Caco-2 (cell line): ENCODE data around the gene CD5L. TPM values are rescaled to one million over a fixed set of nuclear protein-coding genes. Genes with fewer than 3 reads are reported as not detected.

ENCODE experiments used
- BruUV-seq: library from RNA; stranded (reverse); fragments of 400-500 nt; replicated peaks from 2 replicates; lab custom pipeline; 2021; lab: Mats Ljungman, UMichigan
- CTCF ChIA-PET: fragments of 300-600 bp; sonication (Branson Sonifier 250); formaldehyde crosslinking; loops from one replicate; lab custom pipeline; 2022; ENCODE audit warnings: antibody characterized with exemption; lab: Charles Lee
- POLR2A ChIA-PET: fragments of 300-600 bp; sonication (Branson Sonifier 250); formaldehyde crosslinking; loops from one replicate; lab custom pipeline; 2022; ENCODE audit warnings: antibody characterized with exemption; lab: Charles Lee
- DNase-seq, 2 experiments: peaks; one replicate each; pipeline versions ENCODE4 v3.0.0 to v3.0.0-alpha.2; 2020 to 2022
- H3K27me3 ChIP-seq: replicated peaks from 2 replicates; pipeline ENCODE4 v1.6.0; 2011; ENCODE audit warnings: low read length; ENCODE audit not compliant: control insufficient read depth, insufficient read depth
- H3K36me3 ChIP-seq: 2 replicates; pipeline ENCODE4 v1.5.1; 2011; ENCODE audit warnings: low read length; ENCODE audit not compliant: control insufficient read depth, insufficient read depth
- H3K4me1 ChIP-seq: fragments of 250-450 bp; sonication (Bioruptor Pico); 2 replicates; pipeline ENCODE4 v1.5.1; 2020; ENCODE audit warnings: mild to moderate bottlenecking
- H3K4me3 ChIP-seq: 2 replicates; pipeline ENCODE4 v1.5.1; 2011; ENCODE audit warnings: low read depth, mild to moderate bottlenecking, control low read depth, low read length
- H3K9me3 ChIP-seq: fragments of 250-450 bp; sonication (Bioruptor Pico); 2 replicates; pipeline ENCODE4 v1.5.1; 2020; ENCODE audit warnings: mild to moderate bottlenecking, moderate library complexity
- H3K27ac Mint-ChIP-seq: one replicate; pipeline ENCODE4 v1.8.0; 2022; ENCODE audit warnings: mixed read lengths; ENCODE audit not compliant: unreplicated experiment
- H3K27me3 Mint-ChIP-seq: one replicate; pipeline ENCODE4 v1.8.0; 2022; ENCODE audit warnings: mixed read lengths; ENCODE audit not compliant: insufficient read depth, unreplicated experiment
- H3K36me3 Mint-ChIP-seq: one replicate; pipeline ENCODE4 v1.8.0; 2022; ENCODE audit warnings: mild to moderate bottlenecking, mixed read lengths; ENCODE audit not compliant: insufficient read depth, unreplicated experiment
- H3K4me1 Mint-ChIP-seq: one replicate; pipeline ENCODE4 v1.8.0; 2022; ENCODE audit warnings: low read depth, mixed read lengths; ENCODE audit not compliant: unreplicated experiment
- H3K4me3 Mint-ChIP-seq: one replicate; pipeline ENCODE4 v1.8.0; 2022; ENCODE audit warnings: mild to moderate bottlenecking, moderate library complexity, mixed read lengths; ENCODE audit not compliant: unreplicated experiment
- H3K9me3 Mint-ChIP-seq: one replicate; pipeline ENCODE4 v1.8.0; 2022; ENCODE audit warnings: mixed read lengths; ENCODE audit not compliant: unreplicated experiment
- CTCF ChIP-seq, 2 experiments: fragments of 200-600 bp in 1 of 2; IDR thresholded peaks; 1 replicate in 1 of 2; 2 replicates in 1 of 2; pipeline versions ENCODE4 v1.5.1 to v1.8.0; 2011 to 2022; ENCODE audit warnings: antibody characterized with exemption in 1 of 2, control low read depth in 1 of 2, inconsistent platforms in 1 of 2, low read depth in 1 of 2, low read length in 1 of 2, mild to moderate bottlenecking in 1 of 2, moderate library complexity in 1 of 2; ENCODE audit not compliant: insufficient read depth in 1 of 2, severe bottlenecking in 1 of 2, unreplicated experiment in 1 of 2
- intact Hi-C: fragments of 100-400 bp; cut with micrococcal nuclease; formaldehyde crosslinking; loops from one replicate; pipeline ENCODE4 v1.10.0; 2022; ENCODE audit not compliant: unreplicated experiment
- total RNA-seq: library from RNA; stranded (reverse); gene quantifications from 2 replicates; pipeline ENCODE4 v1.2.3, GENCODE V29; 2022

CD5L gene
- total RNA-seq, 1 experiment from 2014 or later = not detected

DNA sequence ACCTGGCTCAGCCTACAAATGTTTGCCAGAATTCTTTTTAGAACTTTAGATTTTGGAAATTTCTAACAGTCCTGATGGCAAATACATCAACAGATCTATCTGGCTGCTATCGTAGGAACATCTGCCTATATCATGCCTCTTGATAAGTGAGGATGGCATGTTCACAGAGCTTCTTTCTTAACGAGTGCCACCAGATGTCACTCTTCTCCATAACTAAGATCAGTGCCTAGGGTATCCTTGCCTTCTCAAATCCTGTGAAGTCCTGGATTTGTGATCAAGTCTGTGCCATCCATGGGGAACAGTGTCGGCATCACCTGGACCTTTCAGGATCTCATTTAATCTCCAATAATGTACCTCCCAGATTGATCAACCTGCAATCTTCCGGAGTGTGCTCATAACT lies 36.5 kb upstream of the CD5L start:
- Histone ChIP-seq H3K27me3 (no peaks in the 10 kb centered on the region), H3K36me3 (no peaks in the 10 kb centered on the region), H3K9me3 (no peaks in the 10 kb centered on the region), H3K4me1 (no peaks in the 10 kb centered on the region), H3K4me3 (no peak overlapping the region)
- BruUV-seq = no TSS peak
- Mint-ChIP-seq H3K4me1 (no peaks in the 10 kb centered on the region), H3K9me3 (no peaks in the 10 kb centered on the region), H3K27me3 (peaks cover 9% of the 10 kb centered on the region), H3K36me3 (no peaks in the 10 kb centered on the region), H3K4me3 (no peak overlapping the region), H3K27ac (no peak overlapping the region)
- peak; percentile 54 to 61 for TF ChIP-seq CTCF (IDR thresholded peaks at IDR 0.05; ENCODE audit: insufficient read depth in 1 of 2, low read depth in 1 of 2, low read length in 1 of 2, severe bottlenecking in 1 of 2, unreplicated experiment in 1 of 2)
- DNase-seq = peak in 1 of 2 experiments; percentile 35
- ChIA-PET POLR2A (no interaction called here), CTCF (interaction anchor here (0.6 to 1.0 kb wide), 9 partner anchors 63 to 298 kb away, joined by 3 to 21 read pairs (median 4); no protein-coding TSS in a partner anchor)
- intact Hi-C loops = loop anchor here (1.0 to 2.0 kb wide), 2 partner anchors 70 to 247 kb away; no protein-coding TSS in a partner anchor

- TF ChIP-seq CTCF (IDR thresholded peaks at IDR 0.05; ENCODE audit: insufficient read depth in 1 of 2, low read depth in 1 of 2, low read length in 1 of 2, severe bottlenecking in 1 of 2, unreplicated experiment in 1 of 2) = no peak
- no peaks in the 10 kb centered on the region for H3K4me1 Mint-ChIP-seq
- H3K4me3 Mint-ChIP-seq = no peak overlapping the region
- no peaks in the 10 kb centered on the region for H3K9me3 ChIP-seq
- no peak for DNase-seq
- H3K27me3 ChIP-seq = no peaks in the 10 kb centered on the region
- ChIA-PET CTCF (no interaction called here), POLR2A (no interaction called here)
- intact Hi-C loops = no loop called here
- peaks cover 13% of the 10 kb centered on the region for H3K27me3 Mint-ChIP-seq
- H3K36me3 Mint-ChIP-seq = no peaks in the 10 kb centered on the region
- H3K27ac Mint-ChIP-seq = no peak overlapping the region
- H3K36me3 ChIP-seq = no peaks in the 10 kb centered on the region
- H3K9me3 Mint-ChIP-seq = no peaks in the 10 kb centered on the region
- BruUV-seq = no TSS peak
- no peaks in the 10 kb centered on the region for H3K4me1 ChIP-seq
- no peak overlapping the region for H3K4me3 ChIP-seq
Measured at GRCh38 chr1:157870490-157870889, 28.9 kb upstream of the CD5L start.

DNA sequence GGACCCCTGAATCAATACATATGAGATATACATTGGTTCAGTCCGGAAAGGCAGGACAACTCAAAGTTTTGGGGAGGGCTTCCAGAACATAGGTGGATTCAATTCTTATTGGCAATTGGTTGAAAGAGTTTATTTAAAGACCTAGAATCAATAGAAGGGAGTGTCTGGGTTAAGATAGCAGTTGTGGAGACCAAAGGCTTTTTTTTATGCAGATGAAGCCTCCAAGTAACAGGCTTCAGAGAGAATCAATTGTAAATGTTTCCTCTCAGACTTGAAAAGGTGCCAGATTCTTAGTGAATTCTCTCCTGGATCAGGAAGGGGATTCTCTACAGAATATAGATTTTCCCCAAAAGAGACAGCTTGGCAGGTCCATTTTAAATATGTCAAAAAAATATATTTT lies 27.0 kb upstream of the CD5L start:
- no TSS peak for BruUV-seq
- H3K27ac Mint-ChIP-seq = no peak overlapping the region

More for the DNA sequence above, 27.0 kb upstream of the CD5L start:
- intact Hi-C loops = no loop called here
- no peak for DNase-seq
- H3K27me3 ChIP-seq = no peaks in the 10 kb centered on the region
- H3K36me3 Mint-ChIP-seq = no peaks in the 10 kb centered on the region
- ChIA-PET CTCF (no interaction called here), POLR2A (no interaction called here)
- TF ChIP-seq CTCF (IDR thresholded peaks at IDR 0.05; ENCODE audit: insufficient read depth in 1 of 2, low read depth in 1 of 2, low read length in 1 of 2, severe bottlenecking in 1 of 2, unreplicated experiment in 1 of 2) = no peak
- H3K9me3 ChIP-seq = no peaks in the 10 kb centered on the region
- H3K4me1 ChIP-seq = no peaks in the 10 kb centered on the region
- no peaks in the 10 kb centered on the region for H3K9me3 Mint-ChIP-seq
- H3K27me3 Mint-ChIP-seq = peaks cover 12% of the 10 kb centered on the region
- H3K4me3 Mint-ChIP-seq = no peak overlapping the region
- no peaks in the 10 kb centered on the region for H3K4me1 Mint-ChIP-seq
- H3K36me3 ChIP-seq = no peaks in the 10 kb centered on the region
- H3K4me3 ChIP-seq = no peak overlapping the region
